B cell (primary cell): ENCODE measurements around the gene URB1.

Experiments used
- CTCF ChIP-seq: fragments of 200-600 bp; IDR thresholded peaks from one replicate; pipeline ENCODE4 v1.8.0; 2022; ENCODE audit warnings: antibody characterized with exemption, mild to moderate bottlenecking
- EZH2 ChIP-seq: IDR thresholded peaks from 2 replicates; pipeline ENCODE4 v1.6.1; 2012; ENCODE audit warnings: borderline replicate concordance, low read depth, mild to moderate bottlenecking, moderate library complexity, low read length; ENCODE audit not compliant: insufficient read depth, poor library complexity, severe bottlenecking

GRCh38 chr21:32403201-32403777 is 10.5 kb upstream of the URB1 start:
- TF ChIP-seq CTCF (no peak), EZH2 (no peak)
